ENCODE data around the gene GGACT.
"Not testable (repeated sequence)": the region's sequence is repeated elsewhere in the genome, so short reads cannot be mapped to it uniquely, and the experiment has no call there.

Gene GGACT

DNA sequence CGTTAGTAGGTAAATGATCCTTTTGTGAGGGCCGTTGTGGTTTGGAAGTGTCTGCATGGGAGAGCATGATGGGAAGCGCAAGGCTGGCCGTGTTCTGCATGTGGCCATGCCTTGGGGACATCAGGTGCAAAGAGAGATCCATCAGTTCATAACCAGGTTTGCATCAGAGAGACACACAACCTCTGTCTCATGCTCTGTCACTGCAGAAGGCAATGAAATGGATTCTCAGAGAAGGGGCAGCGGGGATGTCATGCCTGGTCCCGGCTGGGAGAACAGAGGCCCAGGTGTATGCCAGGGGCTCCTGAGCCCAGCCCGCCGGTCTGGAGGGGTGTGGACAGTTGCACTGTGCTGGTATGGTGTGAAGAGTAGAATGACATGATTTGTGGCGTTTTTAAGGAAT lies 60.2 kb downstream of the GGACT start:
- no peak for DNase-seq

DNA sequence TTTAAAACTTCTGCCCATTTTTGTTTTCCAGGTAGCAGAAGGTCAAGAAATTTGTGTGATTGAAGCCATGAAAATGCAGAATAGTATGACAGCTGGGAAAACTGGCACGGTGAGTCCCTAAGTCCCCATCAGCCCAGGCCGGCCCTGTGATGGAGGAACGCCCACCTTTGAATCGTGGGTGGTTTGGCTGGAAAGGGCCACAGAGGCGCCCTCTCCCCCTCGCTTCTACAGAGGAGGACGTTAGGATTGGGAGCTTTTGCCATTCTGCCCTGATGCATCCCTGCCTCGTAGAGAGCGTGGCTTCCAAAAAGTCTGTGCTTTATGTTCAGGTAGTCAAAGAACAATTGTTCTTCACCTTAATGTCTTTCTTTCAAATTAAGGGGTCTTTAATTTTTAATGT lies 60.9 kb downstream of the GGACT start:
- DNase-seq: no peak

DNA sequence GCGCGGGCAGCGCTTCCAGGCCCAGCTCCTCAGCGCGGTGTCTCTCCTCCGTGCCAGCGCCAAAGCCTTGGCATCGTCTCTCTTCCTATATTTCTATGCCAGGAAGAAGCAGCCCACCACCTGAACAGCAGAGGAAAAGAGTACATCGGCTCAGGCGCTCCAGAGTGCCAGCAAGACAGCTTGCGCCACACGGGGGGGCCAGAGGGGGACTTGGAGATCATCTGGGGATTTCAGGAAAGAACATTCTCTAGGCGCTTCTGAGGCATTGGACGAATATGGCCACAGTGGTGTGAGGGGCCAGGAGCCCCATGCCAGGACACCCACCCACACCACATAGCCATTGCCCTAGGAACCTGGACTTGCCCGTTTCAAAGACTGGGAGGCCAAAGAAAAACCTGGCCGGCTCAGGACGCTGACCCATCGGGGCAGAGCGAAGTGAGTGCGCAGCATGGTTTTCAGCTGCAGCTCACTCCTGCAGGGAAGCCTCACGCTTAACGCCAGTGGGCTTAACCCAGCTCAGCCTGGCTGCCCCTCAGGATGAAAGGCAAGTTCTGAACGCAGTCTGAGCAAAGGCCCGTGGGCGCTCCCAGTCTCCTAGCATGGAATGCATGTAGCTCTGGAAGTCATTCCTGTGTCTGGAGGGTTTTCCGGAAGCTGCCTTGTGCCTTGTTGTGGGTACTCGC lies 62.1 kb downstream of the GGACT start:
- DNase-seq: peak; percentile 59

DNA sequence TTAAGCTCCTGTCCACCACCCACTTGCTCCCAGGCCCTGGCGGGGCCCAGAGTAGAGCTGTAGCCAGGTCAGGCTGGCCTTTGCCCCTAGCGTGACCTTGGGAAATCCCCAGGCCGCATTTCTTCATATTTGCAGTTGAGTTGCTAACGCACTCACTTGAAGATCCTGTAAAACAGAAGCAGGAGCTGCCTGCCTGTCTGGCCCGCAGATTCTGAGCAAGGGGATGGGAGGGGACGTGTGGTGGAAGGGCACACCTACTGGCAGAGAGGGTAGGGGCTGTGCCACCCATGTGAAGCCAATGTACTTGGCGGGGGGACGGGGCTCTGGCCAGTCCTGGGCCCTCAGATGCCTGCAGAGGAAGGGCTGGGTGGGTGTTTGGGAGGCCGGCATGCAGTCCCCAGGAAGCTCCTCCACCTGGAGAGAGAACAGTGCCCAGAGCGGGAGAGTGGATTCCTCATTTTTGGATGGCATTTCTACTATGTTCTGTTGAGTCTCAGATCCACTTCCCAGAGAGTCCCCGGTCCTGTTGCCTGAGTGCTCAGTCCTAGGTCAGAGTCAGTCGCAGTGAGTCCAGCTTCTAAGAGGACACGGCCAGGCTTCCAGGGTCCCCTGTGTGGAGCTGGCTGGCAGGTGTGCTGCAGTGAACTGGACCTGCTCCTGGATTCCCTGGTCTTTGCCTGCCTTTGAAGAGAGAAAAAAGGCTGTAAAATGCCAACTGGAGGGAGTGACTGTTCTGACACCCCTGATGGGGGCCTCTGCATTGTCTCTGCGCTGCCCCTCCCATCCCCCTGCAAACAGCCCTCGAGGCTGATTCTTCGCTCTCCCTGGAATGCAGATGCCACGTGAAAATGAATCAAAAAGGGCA lies 62.9 kb downstream of the GGACT start:
- no peak for DNase-seq

DNA sequence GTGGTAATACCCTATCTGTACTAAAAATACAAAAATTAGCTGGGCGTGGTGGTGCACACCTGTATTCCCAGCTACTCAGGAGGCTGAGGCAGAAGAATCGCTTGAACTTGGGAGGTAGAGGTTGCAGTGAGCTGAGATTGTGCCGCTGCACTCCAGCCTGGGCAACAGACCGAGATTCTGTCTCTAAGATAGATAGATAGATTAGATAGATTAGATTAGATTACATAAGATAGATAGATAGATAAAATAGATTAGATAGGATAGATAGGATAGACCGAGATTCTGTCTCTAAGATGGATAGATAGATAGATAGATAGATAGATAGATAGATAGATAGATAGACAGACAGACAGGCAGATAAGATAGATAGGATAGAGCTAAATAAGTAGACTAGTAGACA lies 63.9 kb downstream of the GGACT start:
- DNase-seq: not testable (repeated sequence)

DNA sequence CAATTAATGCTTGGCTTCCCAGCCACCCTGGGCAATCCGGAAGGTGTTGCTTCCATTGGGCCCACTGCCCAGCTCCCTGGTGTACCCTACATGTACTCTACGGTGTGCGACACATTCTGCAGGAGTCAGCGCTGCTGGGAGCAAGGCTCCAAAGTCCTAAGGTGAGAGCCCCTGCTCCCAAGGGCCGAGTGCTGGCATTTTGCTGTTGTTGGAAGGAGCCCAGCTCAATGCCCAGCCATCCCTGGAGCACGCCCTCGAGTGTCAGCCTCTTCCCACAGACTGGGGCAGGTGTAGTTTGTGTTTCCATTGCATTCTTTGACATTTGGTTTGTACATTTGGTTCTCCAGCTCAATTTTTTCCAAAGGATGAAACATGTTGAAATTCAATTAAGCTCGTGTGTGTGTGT lies 64.6 kb downstream of the GGACT start:
- DNase-seq: no peak

DNA sequence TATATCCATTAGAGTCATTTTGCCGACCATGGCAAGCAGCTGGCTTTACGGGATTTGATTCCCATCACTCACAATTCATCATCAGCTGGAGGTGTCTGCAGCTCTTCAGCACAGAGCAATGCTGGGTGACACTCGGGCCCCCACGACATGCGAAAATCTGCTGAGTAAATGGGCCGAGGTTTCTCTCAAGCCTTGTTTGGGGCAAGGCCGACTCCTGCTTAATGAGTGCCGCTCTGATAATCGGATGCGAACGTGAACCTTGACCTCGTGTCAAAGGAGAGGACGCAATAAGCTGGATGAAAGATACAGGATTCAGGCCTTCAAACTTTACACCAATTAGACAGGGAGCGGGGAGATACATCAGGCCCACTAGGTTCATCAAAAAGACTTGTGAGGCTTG lies 65.2 kb downstream of the GGACT start:
- peak; percentile 81 for DNase-seq

DNA sequence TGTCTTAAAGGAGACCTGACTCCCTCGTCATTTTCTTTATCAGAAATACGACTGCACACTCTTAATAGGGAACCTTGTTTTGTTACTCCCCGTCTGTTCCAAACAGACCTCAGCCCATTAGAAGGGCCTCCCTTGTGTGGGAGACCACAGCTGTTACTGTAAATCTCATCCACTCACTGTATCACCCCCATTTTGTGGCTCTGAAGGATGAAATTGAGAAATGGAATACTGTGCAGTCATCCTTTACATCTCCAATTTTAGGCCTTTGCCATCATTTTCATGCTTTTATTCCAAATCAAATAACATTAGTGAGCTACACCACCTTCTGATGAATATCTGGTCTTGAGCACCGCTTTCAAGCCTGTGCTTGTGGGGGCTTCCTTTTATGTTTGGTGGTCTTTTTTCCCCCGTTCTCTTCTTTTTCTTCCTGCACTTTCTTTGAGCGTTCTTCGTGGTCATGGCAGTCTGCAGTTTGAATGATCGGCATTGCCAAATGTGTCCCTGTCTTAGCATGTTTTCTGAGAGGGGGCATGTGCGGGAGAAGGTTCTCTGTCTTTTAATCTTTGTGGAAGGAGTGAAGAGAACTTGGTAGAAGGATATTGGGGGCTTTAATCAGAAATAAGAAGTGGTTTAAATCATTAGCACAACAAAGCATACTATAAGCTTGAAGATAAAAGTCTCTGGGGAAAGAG lies 65.8 kb downstream of the GGACT start:
- DNase-seq: peak; percentile 59

DNA sequence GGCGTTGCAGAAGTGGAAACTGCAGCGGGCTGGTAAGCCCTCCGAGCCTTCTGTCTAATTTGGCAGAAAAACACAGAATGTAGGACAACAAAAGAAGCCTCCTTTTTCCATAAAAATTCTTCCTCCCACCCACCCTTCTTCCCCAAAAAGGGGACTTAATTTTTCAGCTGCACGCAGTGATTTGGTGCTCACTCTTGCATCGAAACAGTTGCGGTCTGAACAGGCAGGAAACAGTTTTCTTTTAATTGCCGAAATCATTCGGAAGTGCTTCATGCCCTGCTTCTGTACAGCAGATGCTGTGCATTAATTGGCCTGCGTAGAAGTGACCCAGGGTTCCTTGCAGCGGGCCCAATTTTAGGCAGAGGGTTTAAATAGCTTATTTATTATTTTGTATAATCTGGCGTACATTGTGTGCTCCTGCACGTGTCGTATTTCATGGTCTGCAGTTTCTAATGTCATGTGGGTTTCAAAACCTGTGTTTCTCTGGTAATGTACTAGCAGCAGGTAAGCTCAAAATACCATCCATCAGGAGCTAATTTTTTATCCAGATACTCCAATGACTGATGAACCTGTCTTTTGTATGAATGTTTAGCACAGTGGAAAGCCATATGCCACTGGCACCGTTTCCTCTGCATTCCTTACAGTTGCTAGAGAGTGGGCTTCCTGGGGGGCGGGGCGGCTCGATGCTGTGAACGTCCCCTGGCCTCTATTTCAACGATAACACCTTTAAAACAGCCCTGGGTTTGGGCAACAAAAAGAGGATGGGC lies 66.6 kb downstream of the GGACT start:
- peak; percentile 78 for DNase-seq

DNA sequence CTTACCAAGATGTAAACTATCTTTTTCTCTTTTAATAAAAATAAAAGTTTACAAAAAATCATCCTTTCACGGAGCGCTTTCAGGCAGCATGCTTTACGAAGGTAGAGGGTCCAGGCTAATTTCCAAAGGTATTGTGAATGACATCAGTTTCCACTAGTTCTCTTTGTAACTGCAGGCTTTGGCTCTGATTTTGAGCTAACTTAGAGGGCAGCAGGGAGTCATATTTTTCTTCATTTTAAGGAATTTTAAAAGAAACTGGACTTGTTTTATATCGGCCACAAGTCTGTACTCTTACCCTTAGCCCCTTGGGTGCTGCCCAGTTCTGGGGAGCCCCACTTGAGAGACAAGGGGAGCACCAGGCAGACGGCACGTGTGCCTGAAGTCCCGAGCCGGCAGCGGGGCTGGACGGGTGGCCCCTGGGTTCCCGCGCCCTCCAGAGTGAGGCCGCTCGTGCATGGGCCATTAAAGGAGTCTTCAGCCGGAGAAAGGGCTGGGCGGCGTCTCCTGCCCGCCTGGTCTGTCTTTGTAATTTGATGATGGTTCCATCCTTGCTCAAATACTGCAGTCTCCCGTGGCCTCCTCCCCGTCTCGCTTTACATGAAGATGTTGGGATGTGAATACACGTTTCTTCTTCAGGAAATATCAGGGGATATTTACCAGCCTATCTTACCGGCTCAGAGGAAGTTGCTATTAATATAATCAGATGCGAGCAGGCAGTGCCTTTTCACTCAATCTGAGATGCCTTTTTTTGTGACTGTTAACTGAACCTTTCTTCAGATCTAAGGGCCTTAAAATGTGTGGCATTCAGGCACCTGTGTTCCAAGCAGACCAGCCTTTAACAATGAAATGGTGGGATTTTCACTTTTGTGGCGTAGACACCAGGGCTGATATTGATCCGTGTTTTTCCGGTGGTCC lies 67.4 kb downstream of the GGACT start:
- peak; percentile 82 for DNase-seq

DNA sequence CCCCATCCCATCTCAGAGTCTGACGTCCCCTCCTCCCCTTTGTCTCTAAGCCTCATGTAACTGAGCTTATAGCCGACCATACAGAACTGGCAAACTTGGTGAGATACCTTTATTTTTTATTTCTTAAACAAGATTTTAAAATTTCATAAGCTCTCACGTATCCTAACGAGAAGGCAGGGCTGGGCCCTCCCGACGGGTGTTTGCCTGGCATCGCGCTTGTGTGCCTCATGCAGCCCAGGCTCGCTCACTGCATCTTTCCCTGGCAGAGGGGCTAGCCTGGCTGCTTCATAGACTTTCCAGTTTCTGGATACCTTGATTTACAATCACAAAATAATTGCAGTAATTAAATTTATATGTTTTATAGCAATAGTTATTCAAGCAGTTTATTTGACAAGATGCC lies 69.0 kb downstream of the GGACT start:
- no peak for DNase-seq

DNA sequence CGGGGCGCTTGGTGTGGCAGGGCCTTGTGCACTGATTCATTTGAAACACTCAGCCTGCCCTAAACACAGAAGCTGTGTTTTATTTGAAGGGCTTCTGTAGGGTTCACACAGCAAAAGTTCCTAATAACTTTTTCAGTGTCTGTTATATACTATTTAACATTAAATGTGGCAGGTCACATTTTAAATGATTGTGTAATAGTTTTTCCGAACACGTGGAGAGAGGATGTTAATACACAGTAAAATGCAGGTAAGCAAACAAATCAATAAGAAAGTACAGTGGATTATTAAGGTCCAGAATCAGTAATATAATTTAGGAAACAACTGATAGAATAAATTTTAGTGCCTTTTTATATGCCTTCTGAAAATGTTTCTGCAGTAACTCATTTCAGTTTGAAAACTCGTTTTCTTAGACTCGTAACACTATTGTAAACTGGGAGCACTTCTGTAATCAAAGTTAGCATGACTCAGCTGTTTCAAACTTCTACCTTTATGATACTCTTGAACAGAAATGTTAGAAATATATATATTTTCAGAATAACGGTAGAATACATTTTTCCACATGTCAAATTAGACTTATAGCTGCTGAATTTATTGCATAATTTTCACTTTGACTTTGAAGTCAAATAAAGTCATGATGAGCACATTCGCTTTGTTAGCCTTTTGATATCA lies 70.1 kb downstream of the GGACT start:
- no peak for DNase-seq

DNA sequence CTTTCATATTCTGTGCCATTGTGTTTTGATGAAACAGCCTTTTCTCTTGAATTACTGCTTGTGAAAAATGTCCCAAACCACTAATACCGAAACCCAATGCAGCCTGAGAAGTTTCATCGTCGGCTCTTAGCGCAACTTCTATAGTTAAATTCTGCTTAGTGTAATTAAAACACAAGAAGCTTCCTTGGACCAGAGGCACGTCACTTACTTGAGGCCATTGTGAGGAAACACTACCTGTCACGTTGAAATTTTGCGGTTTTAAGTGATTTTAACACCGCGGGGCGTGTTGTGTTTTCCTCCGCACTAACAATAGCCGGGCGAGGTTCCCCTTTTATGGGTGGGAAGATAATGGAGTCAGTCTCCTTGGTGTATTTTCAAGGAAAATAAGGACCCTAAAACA lies 70.9 kb downstream of the GGACT start:
- no peak for DNase-seq

DNA sequence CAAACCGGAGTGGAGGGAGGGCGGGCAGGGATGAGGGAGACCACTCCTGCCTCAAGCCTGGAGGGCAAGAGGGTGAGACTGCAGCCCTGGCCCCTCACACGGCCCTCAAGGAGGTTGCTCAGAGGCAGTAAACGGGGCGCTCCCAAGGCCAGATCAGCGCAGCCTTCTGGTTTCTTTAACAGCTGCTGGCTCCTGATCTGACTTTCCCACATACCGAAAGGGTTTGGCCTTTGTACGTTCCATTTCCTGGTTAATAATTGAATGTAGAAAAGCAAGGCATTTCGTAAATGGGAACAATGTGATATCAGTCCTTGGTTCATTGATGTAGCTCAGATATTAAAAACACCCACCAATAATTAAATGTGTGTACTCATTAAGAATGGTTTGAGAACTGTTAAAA lies 71.5 kb downstream of the GGACT start:
- DNase-seq: no peak

DNA sequence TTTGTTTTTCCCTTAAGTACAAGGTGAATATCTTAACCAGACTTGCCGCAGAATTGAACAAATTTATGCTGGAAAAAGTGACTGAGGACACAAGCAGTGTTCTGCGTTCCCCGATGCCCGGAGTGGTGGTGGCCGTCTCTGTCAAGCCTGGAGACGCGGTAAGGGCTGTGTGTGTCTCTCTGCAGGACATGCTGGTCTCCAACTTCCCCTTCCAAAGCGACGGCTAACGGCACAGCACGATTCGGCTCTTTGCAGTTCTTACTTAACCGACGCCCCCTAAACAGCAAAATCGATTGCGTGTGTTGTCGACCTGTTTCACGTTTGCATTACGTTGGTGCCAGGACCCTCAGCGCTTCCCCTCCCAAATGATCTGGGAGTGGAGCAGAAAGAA lies 73.2 kb downstream of the GGACT start:
- no peak for DNase-seq

DNA sequence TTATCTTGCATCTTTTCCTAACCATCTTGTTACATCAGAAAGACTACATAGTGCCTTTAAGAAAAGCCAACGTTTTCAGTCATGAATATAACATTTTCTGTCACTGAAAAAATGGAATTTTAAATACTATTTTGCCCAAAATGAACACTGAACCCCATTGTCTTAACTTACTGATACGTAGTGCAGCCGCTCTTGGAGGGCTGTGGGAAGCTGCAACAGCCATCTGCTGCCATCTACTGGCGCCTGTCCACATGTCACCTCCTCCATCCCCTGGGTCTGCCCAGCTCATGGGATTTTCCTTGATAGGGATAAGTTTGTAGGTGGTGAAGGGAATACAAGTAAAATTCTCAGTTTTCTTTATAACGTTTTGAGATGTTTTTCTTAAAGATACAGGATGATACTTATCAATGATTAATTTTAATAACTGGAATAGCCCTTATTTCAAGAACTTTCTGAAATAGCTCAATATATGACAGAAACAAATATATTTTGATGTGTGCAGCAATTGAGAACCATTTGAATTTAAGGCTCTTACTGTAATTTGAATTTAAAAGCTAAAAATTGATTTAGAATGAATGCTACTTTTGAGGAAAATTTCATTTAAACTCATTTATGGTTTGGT lies 73.7 kb downstream of the GGACT start:
- peak; percentile 91 for DNase-seq

DNA sequence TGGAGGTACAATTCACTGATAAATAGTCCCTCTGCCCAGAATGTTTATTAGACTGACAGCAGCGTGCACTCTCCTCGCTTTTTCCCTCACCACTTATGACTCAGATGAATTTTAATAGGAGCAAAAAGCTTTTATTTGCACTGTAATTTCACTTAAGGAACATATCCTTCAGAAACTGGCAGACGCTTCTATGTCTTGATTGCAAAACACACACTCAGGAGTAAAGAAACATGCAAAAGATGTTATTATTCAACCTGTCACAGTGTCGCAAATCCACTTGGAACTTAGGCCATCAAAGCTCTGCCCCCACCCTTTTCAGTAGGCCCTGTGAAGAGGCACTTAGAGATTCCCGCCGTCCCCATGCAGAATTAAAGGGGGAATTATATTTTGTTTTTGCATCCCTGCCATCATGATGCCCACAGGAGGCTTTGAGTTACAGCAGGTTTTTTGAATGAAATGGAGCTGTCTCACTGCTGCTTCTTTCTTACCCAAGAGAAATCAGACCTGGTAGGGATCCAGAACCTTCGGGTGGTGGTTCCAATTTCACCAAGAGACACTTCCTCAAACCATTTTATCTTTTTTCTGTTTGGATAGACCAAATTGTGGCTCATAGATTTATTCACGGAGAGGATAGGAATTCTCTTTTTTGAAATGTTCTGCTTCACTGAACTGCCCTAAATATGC lies 74.5 kb downstream of the GGACT start:
- no peak for DNase-seq

DNA sequence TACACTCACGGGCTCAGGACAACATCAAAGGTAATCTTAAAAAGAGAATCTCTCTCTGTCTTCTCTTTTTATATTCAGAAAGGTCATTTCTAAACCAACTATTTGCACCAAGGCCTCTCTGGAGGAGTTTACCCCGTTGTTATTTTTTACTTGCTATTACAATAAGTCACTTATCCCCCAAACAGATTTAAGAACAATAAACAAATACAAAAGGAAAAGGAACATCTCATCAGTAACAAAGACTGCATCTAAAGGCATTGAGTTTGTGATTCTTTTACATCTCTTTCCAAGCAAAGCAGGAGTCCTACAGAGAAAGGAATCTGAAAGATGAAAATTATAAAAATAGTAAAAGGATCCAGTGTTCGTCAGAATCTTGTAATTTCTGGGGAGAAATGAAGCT lies 75.4 kb downstream of the GGACT start:
- no peak for DNase-seq

DNA sequence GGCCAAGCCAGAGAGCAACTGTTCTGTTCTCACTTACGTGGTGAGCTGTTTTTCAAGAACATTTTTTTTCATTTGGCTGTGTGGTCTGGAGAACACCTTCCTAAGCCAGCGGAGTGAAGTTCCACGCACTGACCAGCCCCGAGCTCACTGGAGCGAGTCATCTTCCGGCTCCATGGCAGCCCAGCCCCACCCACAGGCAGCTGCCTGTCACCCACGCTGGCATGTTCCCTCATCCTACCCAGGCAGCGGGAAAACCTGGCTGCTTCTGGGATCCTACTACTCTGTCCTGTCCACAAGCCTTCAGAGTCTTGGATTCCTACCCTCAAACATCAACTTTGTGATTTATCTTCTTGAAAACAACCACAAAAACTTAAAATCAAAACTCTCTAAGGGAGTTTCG lies 76.2 kb downstream of the GGACT start:
- DNase-seq: no peak

DNA sequence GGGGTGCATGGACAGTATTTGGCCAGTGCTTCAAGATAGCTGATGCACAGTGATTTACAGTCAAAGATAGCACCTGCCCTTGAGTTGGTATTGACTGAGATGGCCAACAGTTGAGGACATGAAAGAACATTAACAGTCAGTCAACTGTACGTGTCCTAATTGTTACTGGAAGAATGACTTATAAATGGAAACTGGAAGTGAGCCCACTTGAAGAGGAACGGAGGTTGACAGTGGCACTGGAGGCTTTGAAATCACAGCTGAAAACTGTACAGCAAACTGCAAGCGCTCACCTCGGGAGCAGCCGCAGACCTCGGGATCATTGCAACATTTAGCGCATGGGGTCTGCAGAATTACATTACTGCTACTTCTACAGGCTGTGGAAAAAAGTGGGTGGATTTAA lies 77.1 kb downstream of the GGACT start:
- peak; percentile 35 for DNase-seq
